ENCODE results near the gene OXCT2. TPM values are rescaled to one million over a fixed set of nuclear protein-coding genes. Genes with fewer than 3 reads are reported as not detected.

Gene OXCT2
- total RNA-seq, 4 donors from 2014 or later: 0.94 to 1.1 TPM; not detected in 2

GRCh38 chr1:39721664-39722063 lies 49.5 kb downstream of the OXCT2 start:
- no peak for TF ChIP-seq CTCF (IDR thresholded peaks at IDR 0.05; ENCODE audit: low read depth)

GRCh38 chr1:39720094-39720999 lies 50.8 kb downstream of the OXCT2 start:
- no peak for TF ChIP-seq CTCF (IDR thresholded peaks at IDR 0.05; ENCODE audit: low read depth)

Small RNA genes within 50 kb of the gene (small RNA-seq; reads per million reads assigned to genes)
- gene AL033527.1 (not detected), gene RNU7-121P (not detected)

Other genes starting within 250 kb of the OXCT2 start
- gene PABPC4, start 194.6 kb downstream of the OXCT2 start, total RNA-seq: 100 to 1,000 TPM; 157 to 406 (median 204) TPM
- gene HEYL, start 131.7 kb downstream of the OXCT2 start, total RNA-seq: 1 to 10 TPM; 1.2 to 7.7 (median 4.6) TPM
- not detected for gene NT5C1A, start 99.2 kb downstream of the OXCT2 start, total RNA-seq
- not detected for gene HPCAL4, start 79.9 kb downstream of the OXCT2 start, total RNA-seq
- 10 to 100 TPM; 26.6 to 35.6 (median 29.8) TPM for gene PPIE, start 32.5 kb downstream of the OXCT2 start, total RNA-seq
- gene BMP8B, start 17.5 kb upstream of the OXCT2 start, total RNA-seq: under 1 TPM in 2 of 4 donors, not detected in 2; 0.34 to 0.44 TPM
- 10 to 100 TPM in 3 of 4 donors, 1 to 10 TPM in 1; 8.8 to 23.7 (median 16.9) TPM for gene TRIT1, start 112.2 kb upstream of the OXCT2 start, total RNA-seq
- under 1 TPM in 3 of 4 donors, not detected in 1; 0.22 to 0.57 (median 0.34) TPM for gene MYCL, start 130.6 kb upstream of the OXCT2 start, total RNA-seq
- gene MFSD2A, start 183.8 kb upstream of the OXCT2 start, total RNA-seq: 1 to 10 TPM in 3 of 4 donors, under 1 TPM in 1; 0.66 to 4.6 (median 2.6) TPM

Data from subcutaneous adipose tissue (tissue), 4 donors.